Muscle of back (tissue), 11 donors: Measurements from ENCODE around the gene RAB33A. TPM values are rescaled to one million over a fixed set of nuclear protein-coding genes. Genes with fewer than 3 reads are reported as not detected.
"Not testable (repeated sequence)": the region's sequence is repeated elsewhere in the genome, so short reads cannot be mapped to it uniquely, and the experiment has no call there.

Experiments
- DNase-seq, 3 donors: peaks; one replicate each; pipeline versions ENCODE4 v3.0.0 to v3.0.0-alpha.2; 2013
- polyA plus RNA-seq, 10 donors: library from polyadenylated mRNA; unstranded; fragments of 120-200 nt; gene quantifications; one replicate each; pipeline ENCODE4 v1.2.1, GENCODE V29; 2013; ENCODE audit not compliant: insufficient read length in 10 of 10

Gene RAB33A
- polyA plus RNA-seq, 10 donors = 0.27 to 0.75 (median 0.47) TPM

DNA sequence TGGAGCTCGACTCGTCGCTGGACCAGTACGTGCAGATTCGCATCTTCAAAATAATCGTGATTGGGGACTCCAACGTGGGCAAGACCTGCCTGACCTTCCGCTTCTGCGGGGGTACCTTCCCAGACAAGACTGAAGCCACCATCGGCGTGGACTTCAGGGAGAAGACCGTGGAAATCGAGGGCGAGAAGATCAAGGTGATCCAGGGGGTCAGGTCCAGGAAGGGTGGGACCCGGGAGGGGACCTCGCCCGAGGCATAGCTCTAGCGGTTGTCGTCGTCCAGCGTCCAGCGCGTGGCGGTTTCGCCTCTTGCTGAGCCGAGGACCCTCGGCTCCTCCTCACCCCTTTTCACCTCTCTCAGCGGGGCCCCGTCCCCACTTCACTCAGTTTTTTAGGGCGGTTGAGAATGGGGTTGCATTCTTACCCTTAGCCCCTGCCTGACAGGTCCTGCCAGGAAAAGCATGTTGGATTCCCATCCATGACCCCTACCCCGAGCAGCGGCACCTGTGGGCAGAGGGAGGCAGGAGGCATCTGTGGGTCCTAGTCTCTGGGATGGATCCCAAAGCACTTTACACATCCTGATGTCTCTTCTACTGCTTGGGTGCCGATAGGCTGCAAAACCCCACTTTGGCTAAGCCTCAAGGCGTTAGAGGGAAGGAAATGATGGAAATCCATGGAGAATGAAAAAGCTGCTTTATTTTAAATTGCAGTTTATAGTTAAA, 524 bp downstream of the RAB33A start:
- DNase-seq = no peak

GRCh38 chrX:130173190-130173895, 1.6 kb downstream of the RAB33A start:
- DNase-seq = peak in 1 of 3 donors; percentile 27

GRCh38 chrX:130174045-130174704, 2.4 kb downstream of the RAB33A start:
- DNase-seq = peak in 1 of 3 donors; percentile 28

DNA sequence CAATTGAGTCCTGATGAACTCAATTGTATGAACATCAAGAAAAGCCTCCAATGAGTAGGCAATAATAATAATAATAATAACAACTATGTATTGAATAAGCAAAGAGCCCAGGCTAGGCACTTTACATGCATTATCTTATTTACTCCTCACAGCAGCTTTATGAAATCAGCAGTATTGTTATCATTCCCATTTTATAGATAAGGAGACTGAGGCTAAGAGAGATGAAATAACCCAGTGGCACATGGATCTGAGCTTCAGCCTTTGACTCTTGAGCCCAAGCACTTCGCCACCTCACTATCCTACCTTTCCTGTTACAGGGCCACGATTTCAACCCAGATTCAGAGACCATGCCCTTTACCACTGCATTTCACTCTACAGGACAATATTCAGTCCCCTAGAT, 3.2 kb downstream of the RAB33A start:
- DNase-seq = no peak

DNA sequence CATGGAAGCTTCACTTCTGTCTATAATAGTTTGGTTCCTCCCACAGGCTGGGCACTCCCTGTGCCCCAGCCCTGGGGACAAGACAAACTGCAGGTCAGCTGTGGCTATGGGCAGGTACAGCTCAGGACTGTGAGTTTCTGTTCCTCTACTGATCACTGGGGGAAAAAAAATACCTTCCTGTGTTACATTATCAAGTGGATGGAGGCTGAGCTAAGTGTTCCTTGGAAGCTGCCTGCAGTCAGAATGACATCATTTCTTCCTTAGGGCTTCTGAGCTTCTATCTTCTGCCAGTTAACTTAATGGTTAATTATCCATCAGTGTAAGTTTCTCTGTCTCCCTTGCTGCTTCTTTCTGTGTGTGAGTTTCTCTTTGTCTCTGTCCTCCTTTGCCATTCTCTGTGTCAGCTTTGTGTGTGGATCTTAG, 4.6 kb downstream of the RAB33A start:
- peak in 1 of 3 donors; percentile 35 for DNase-seq

DNA sequence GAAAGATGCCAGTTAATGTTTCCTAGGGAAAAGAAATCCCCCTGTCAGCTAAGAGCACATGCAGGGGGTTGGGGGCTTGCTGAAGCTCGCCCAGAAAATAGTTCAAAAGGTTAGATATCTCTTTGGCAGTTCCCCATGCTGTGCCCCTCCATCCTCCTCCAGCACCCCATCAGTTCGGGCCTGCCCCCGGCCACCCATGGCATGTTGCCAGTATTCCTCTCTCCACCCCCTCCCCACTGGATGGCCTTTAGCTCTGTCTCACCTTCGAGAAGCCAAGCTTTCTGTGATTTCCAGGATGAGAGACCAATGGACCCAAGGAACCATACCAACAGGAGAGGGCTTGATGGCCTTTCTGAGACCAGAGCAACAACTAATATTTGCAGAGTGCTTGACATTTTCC, 5.2 kb downstream of the RAB33A start:
- DNase-seq = no peak

DNA sequence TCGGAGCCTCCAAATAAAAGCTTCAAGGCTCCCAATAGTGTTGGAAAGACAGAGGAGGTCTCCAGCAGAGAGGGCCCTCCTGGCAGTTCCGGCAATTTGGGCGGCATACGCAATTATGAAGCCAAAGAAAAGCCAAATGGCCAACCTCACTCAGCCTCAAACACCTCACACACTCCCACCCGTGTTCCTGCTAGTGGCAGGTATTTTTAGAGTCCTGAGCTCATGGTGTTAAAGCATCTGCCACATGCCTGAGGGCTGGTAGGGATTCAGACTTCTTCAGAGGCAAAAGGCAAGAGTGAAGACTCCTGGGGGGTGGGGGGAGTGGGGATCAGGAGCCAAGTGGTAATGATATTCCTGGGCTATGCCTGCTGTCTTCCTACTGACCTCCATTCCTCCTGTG, 7.4 kb downstream of the RAB33A start:
- DNase-seq = no peak

DNA sequence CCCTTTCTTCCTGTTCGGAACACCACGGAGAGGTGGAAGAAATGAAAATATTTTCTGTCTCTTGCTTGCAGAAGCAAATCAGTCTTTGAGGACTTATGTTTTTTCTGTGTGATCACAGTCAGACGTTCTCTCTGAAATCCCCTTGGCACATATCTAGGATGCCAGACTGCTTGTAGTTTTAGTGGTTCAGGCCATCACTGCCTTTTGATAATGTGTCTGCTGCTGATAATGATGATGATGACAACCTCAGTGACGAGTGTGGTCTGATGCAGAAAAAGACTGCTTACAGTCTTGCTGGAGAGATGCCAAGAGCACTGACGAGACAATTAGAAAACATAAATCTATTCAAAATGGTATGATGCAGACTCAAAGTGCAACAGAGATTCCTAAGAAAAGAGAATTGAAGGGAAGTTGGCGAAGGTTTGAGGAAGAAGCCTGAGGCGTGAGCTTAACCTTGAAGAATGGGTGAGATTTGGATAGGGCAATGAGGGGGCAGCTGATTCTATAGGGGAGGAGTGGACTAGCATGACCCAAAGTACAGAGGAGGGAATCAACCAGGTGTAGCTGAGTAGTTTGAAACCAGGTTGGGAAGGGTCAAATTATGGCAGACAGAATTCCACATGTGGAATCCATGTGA, 7.9 kb downstream of the RAB33A start:
- peak in 1 of 3 donors; percentile 19 for DNase-seq

- no peak for DNase-seq
These were observed 12.4 kb downstream of the RAB33A start for GRCh38 chrX:130184168-130184567.

DNA sequence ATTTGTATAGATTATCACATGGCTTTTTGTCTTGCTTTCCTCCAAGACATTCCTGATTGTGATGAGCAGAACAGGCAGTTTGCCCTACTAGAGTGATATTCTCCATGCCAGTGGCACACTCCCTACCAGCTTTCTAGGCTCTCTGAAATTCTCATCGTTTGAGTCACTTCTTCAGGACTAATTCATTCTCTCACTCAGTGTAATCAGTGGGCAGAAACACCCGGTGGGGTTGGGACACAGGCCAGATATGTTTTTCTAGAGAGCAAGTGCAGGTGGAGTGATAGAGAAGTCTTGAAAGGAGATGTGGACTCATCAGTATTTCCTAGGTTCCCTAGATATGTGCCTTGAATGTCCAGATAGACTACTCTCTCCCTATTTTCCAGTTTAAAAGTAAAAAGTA, 13.1 kb downstream of the RAB33A start:
- no peak for DNase-seq

- peak in 1 of 3 donors; percentile 66 for DNase-seq
These were observed 14.9 kb downstream of the RAB33A start for GRCh38 chrX:130186651-130187050.

- DNase-seq = no peak
These were observed 19.0 kb downstream of the RAB33A start for GRCh38 chrX:130190801-130191200.

DNA sequence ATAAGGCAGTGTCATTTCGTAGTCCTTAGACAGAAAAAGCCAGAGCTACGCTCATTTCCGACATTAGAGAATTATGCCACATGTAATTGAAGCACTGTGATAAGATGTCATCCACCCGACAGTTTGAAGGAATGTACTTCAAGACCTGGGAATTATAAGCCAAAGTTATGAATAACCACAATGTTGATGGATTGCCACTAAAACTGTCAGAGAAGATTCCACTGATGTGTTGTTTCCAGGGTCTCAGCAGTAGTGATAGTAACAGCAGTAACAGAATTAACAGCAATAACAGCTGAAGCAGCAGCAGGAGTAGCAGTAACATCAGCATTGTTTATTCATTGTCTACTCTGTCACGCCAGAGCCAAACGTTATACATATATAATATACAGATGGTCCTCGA, 24.7 kb downstream of the RAB33A start:
- DNase-seq = peak in 1 of 3 donors; percentile 23

DNA sequence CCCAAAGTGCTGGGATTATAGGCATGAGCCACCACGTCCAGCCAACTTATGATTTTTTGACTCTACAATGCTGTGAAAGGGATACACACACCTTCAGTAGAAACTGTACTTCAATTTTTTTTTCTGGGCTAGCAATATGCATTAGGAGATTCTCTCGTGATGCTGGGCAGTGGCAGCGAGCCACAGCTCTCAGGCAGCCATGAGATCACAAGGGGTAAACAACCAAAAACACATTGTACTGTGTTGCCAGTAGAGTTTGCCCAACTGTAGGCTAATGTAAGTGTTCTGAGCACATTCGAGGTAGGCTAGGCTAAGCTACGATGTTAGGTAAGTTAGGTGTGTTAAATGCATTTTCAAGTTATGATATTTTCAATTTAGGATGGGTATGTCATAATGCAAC, 25.7 kb downstream of the RAB33A start:
- no peak for DNase-seq

- no peak for DNase-seq
These were observed 32.9 kb downstream of the RAB33A start for GRCh38 chrX:130204647-130205046.

GRCh38 chrX:130211415-130212186, 39.8 kb downstream of the RAB33A start:
- DNase-seq = no peak

- no peak for DNase-seq
These were observed 40.6 kb downstream of the RAB33A start for GRCh38 chrX:130212371-130212770.

DNA sequence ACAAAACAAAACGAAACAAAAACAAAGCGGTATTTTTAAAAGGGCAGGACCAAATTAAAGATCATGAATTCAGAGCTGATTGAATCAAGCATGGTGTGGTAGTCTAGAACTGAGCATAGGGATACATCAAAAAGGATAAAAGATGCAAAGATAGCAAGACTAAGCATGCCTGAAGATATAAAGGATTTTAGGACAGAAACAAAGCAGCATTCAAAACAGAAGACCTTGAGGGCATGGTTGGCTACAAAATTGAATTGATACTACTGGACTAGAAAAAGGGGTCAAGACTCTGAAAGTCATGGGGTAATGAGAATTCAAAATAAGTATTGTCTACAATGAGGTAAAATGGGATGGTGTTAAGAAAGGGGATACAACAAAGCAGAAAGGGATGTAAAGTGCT, 41.6 kb downstream of the RAB33A start:
- DNase-seq = no peak

DNA sequence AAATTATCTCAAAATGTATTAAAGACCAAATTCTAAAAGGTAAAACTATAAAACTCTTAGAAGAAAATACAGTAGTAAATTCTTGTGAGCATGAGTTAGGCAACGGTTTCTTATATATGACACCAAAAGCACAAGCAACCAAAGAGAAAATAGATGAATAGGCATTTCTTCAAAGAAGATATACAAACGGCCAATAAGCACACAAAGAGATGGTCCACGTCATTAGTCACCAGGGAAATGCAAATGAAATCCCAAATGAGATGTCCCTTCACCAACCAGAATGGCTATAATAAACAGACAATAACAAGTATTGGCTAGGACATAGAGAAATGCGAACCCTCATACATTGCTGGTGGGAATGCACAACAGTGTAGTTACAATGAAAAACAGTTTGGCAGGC, 44.6 kb downstream of the RAB33A start:
- no peak for DNase-seq

- no peak for DNase-seq
These were observed 53.0 kb downstream of the RAB33A start for GRCh38 chrX:130224810-130225209.

DNA sequence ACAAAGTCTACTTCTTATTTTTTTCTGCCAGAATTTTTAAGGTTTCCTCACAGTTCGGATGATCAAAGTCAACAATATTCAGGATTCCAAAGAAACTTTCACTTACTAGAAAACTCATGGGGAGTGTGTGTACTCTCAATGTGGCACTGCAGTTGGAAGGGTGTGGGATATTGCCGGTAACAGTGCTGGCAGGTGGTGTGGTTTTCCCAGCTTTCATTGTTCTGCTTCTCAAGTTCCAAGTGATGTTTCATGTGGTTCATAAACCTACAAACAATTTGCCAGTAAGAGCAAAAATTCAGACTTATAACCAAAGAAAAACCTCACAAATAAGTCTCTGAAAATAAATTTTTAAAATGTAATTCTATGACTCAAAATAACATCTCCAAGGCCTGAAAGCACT, 57.1 kb downstream of the RAB33A start:
- DNase-seq = no peak

GRCh38 chrX:130231184-130231583, 59.4 kb downstream of the RAB33A start:
- DNase-seq = not testable (repeated sequence)
